Measurements from ENCODE around the gene TIMP4. TPM values are rescaled to one million over a fixed set of nuclear protein-coding genes. Genes with fewer than 3 reads are reported as not detected.

The TIMP4 gene
- total RNA-seq, 1 donor from 2014 or later, result 0.18 TPM

GRCh38 chr3:12139111-12139511, 19.6 kb downstream of the TIMP4 start:
- no peaks in the 10 kb centered on the region for H3K36me3 Mint-ChIP-seq
- H3K4me3 Mint-ChIP-seq, result no peak overlapping the region
- no peaks in the 10 kb centered on the region for H3K27me3 Mint-ChIP-seq (ENCODE audit: low read depth)
- peaks cover 15% of the 10 kb centered on the region for H3K4me1 Mint-ChIP-seq
- no peak for DNase-seq (ENCODE audit: low spot score in 2 of 2, unreplicated experiment in 2 of 2)
- TF ChIP-seq CTCF (IDR thresholded peaks at IDR 0.05; ENCODE audit: unreplicated experiment), result no peak
- H3K27ac Mint-ChIP-seq, result no peak overlapping the region
- H3K9me3 Mint-ChIP-seq, result no peaks in the 10 kb centered on the region

GRCh38 chr3:12138044-12138443, 20.7 kb downstream of the TIMP4 start:
- H3K27ac Mint-ChIP-seq, result no peak overlapping the region
- no peak for DNase-seq (ENCODE audit: low spot score in 2 of 2, unreplicated experiment in 2 of 2)

GRCh38 chr3:12136371-12136770, 22.3 kb downstream of the TIMP4 start:
- no peaks in the 10 kb centered on the region for H3K27me3 Mint-ChIP-seq (ENCODE audit: low read depth)
- no peak overlapping the region for H3K4me3 Mint-ChIP-seq
- no peak overlapping the region for H3K27ac Mint-ChIP-seq
- H3K9me3 Mint-ChIP-seq, result no peaks in the 10 kb centered on the region
- TF ChIP-seq CTCF (IDR thresholded peaks at IDR 0.05; ENCODE audit: unreplicated experiment), result no peak
- DNase-seq (ENCODE audit: low spot score in 2 of 2, unreplicated experiment in 2 of 2), result no peak
- peaks cover 32% of the 10 kb centered on the region for H3K4me1 Mint-ChIP-seq
- H3K36me3 Mint-ChIP-seq, result no peaks in the 10 kb centered on the region

More at GRCh38 chr3:12138044-12138443, 20.7 kb downstream of the TIMP4 start:
- Mint-ChIP-seq H3K9me3 (no peaks in the 10 kb centered on the region), H3K4me3 (no peak overlapping the region), H3K36me3 (no peaks in the 10 kb centered on the region), H3K27me3 (ENCODE audit: low read depth) (no peaks in the 10 kb centered on the region), H3K4me1 (peaks cover 23% of the 10 kb centered on the region)
- no peak for TF ChIP-seq CTCF (IDR thresholded peaks at IDR 0.05; ENCODE audit: unreplicated experiment)

- TF ChIP-seq CTCF (IDR thresholded peaks at IDR 0.05; ENCODE audit: unreplicated experiment), result peak; percentile 78
- H3K4me3 Mint-ChIP-seq, result no peak overlapping the region
- H3K36me3 Mint-ChIP-seq, result no peaks in the 10 kb centered on the region
- peak overlapping the region; percentile 74 for H3K27ac Mint-ChIP-seq
- peaks cover 32% of the 10 kb centered on the region for H3K4me1 Mint-ChIP-seq
- peaks cover 7% of the 10 kb centered on the region for H3K27me3 Mint-ChIP-seq (ENCODE audit: low read depth)
- DNase-seq (ENCODE audit: low spot score in 2 of 2, unreplicated experiment in 2 of 2), result peak; percentile 47 to 75
- H3K9me3 Mint-ChIP-seq, result no peaks in the 10 kb centered on the region
These were observed 23.6 kb downstream of the TIMP4 start for GRCh38 chr3:12135029-12135657.

GRCh38 chr3:12132881-12133280, 25.8 kb downstream of the TIMP4 start:
- H3K9me3 Mint-ChIP-seq, result no peaks in the 10 kb centered on the region
- H3K36me3 Mint-ChIP-seq, result no peaks in the 10 kb centered on the region
- no peak for DNase-seq (ENCODE audit: low spot score in 2 of 2, unreplicated experiment in 2 of 2)
- H3K27ac Mint-ChIP-seq, result no peak overlapping the region
- peaks cover 14% of the 10 kb centered on the region for H3K27me3 Mint-ChIP-seq (ENCODE audit: low read depth)
- TF ChIP-seq CTCF (IDR thresholded peaks at IDR 0.05; ENCODE audit: unreplicated experiment), result no peak
- H3K4me1 Mint-ChIP-seq, result peaks cover 32% of the 10 kb centered on the region
- H3K4me3 Mint-ChIP-seq, result no peak overlapping the region
